Measurements from ENCODE around the gene MGMT. TPM values are rescaled to one million over a fixed set of nuclear protein-coding genes. Genes with fewer than 3 reads are reported as not detected.

The MGMT gene
- total RNA-seq, 1 donor from 2014 or later, result 51.4 TPM

GRCh38 chr10:129742742-129743550 lies 275.9 kb downstream of the MGMT start:
- no peak overlapping the region for H3K4me3 ChIP-seq (ENCODE audit: low read depth, low read length)
- no peak for TF ChIP-seq CTCF (conservative IDR thresholded peaks at IDR 0.05; ENCODE audit: low read depth, low read length)
- DNase-seq (ENCODE audit: low read depth), result no peak

- DNase-seq (ENCODE audit: low read depth), result no peak
- H3K4me3 ChIP-seq (ENCODE audit: low read depth, low read length), result no peak overlapping the region
- no peak for TF ChIP-seq CTCF (conservative IDR thresholded peaks at IDR 0.05; ENCODE audit: low read depth, low read length)
These were observed 276.7 kb downstream of the MGMT start for GRCh38 chr10:129743738-129744133.

- DNase-seq (ENCODE audit: low read depth), result no peak
- H3K4me3 ChIP-seq (ENCODE audit: low read depth, low read length), result no peak overlapping the region
- TF ChIP-seq CTCF (conservative IDR thresholded peaks at IDR 0.05; ENCODE audit: low read depth, low read length), result no peak
These were observed 277.4 kb downstream of the MGMT start for GRCh38 chr10:129744134-129745111.

- no peak for DNase-seq (ENCODE audit: low read depth)
- H3K4me3 ChIP-seq (ENCODE audit: low read depth, low read length), result no peak overlapping the region
- no peak for TF ChIP-seq CTCF (conservative IDR thresholded peaks at IDR 0.05; ENCODE audit: low read depth, low read length)
These were observed 278.2 kb downstream of the MGMT start for GRCh38 chr10:129745186-129745750.

GRCh38 chr10:129754211-129755050 lies 287.4 kb downstream of the MGMT start:
- TF ChIP-seq CTCF (conservative IDR thresholded peaks at IDR 0.05; ENCODE audit: low read depth, low read length), result no peak
- H3K4me3 ChIP-seq (ENCODE audit: low read depth, low read length), result no peak overlapping the region
- DNase-seq (ENCODE audit: low read depth), result no peak

GRCh38 chr10:129755158-129755591 lies 288.1 kb downstream of the MGMT start:
- no peak for DNase-seq (ENCODE audit: low read depth)
- no peak overlapping the region for H3K4me3 ChIP-seq (ENCODE audit: low read depth, low read length)
- no peak for TF ChIP-seq CTCF (conservative IDR thresholded peaks at IDR 0.05; ENCODE audit: low read depth, low read length)

Data from epithelial cell of proximal tubule (primary cell).